ENCODE measurements around the gene ACER2.

DNA sequence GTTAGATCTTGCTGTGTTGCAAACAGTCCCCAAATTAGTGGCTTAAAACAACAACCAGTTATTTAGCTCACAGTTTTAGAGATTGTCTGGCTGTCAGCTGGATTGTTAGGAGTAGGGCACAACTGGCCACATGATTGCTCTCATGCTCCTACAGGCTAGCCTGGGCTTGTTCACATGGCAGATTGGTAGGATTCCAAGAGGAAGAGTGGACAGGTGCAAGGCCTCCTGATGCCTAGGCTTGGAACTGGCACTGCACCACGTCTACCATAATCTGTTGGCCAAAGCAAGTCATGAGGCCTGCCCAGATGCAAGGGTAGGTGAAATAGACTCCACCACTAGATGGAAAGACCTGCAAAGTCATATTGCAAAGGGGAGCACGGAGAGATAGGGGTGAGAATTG, 76.4 kb downstream of the ACER2 start:
- TF ChIP-seq POLR2AphosphoS5 (IDR thresholded peaks at IDR 0.05; ENCODE audit: low read depth, low read length) (no peak), POLR2A (IDR thresholded peaks at IDR 0.05; ENCODE audit: low read depth, low read length) (no peak)
